ENCODE data around the gene ZFYVE19. TPM values are rescaled to one million over a fixed set of nuclear protein-coding genes. Genes with fewer than 3 reads are reported as not detected.
A peak's percentile ranks its signal among the peaks of the same experiment; 100 is the strongest.

Gene ZFYVE19
- total and polyA plus RNA-seq, 2 of the 13 experiments (the other 11 are each of a cell fraction or from before 2014, with no cell fraction given) = 23.3 to 44.0 TPM

DNA sequence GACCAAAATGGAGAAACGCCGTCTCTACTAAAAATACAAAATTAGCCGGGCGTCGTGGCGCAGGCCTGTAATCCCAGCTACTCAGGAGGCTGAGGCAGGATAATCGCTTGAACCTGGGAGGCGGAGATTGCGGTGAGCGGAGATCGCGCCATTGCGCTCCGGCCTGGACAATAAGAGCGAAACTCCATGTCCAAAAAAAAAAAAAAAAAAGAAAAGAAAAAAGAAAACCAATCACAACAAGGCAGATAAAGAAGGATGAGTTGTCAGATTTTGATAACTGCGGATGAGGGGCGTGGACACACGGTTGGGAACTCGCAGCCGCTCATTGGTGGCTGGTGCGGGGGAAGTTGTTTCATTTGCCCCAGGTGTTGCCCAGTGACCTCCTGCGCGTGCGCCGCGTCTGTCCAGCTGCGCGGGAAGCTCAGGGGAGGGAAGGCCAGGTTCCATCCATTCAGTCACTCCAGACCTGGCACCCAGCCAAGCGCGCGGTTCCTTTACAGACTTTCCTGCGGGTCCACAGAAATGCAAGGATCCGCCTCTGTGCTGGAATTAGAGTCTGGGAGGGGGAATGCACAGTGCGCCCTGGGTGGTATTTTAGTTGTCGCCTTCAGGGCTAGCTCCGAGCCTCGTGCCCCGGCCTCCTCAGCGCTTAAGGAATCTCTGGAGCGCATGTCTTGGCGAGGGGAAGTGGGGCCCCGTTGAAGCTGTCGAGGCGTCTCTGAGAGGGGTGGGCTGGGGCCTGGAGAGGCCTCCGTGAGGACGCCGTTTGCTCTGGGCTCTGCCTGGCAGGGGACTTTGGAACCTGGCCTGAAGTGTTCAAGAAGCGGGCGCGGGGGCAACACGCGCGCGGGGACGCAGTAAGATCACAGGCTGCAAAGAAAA is 43.7 kb upstream of the ZFYVE19 start (continued):
- TF ChIP-seq ATF4 (CRISPR knock-in tag; IDR thresholded peaks at IDR 0.05) (no peak; a peak in 1 of 4 replicates), NFYB (CRISPR knock-in tag; IDR thresholded peaks at IDR 0.05) (peak; percentile 75), ZNF143 (CRISPR knock-in tag; IDR thresholded peaks at IDR 0.05) (peak; percentile 49; the same call in 1 of the 2 replicates), MYC (CRISPR knock-in tag; IDR thresholded peaks at IDR 0.05; ENCODE audit: borderline replicate concordance) (no peak; the same call in none of the 2 replicates), ZNF256 (CRISPR knock-in tag; conservative IDR thresholded peaks at IDR 0.05) (no peak; the same call in 1 of the 2 replicates), FOXK2 (IDR thresholded peaks at IDR 0.05) (0 out of 2 replicates have a peak, but pooled peaks have one; percentile 8), LCORL (IDR thresholded peaks at IDR 0.05) (peak; percentile 95), LCORL (CRISPR knock-in tag; IDR thresholded peaks at IDR 0.05) (no peak), ATRX (CRISPR knock-in tag; IDR thresholded peaks at IDR 0.05; ENCODE audit: borderline replicate concordance) (no peak), RELA (CRISPR knock-in tag; IDR thresholded peaks at IDR 0.05) (no peak), ELF4 (CRISPR knock-in tag; IDR thresholded peaks at IDR 0.05; ENCODE audit: borderline replicate concordance) (no peak), SP140L (CRISPR knock-in tag; IDR thresholded peaks at IDR 0.05; ENCODE audit: borderline replicate concordance) (no peak), ZNF3 (CRISPR knock-in tag; IDR thresholded peaks at IDR 0.05) (no peak), SMYD3 (CRISPR knock-in tag; IDR thresholded peaks at IDR 0.05) (peak; percentile 92)

Data from HepG2 (cell line).